ENCODE results near the gene PLD4. TPM values are rescaled to one million over a fixed set of nuclear protein-coding genes. Genes with fewer than 3 reads are reported as not detected.

The PLD4 gene
- total and polyA plus RNA-seq, 5 donors, result 0.05 to 0.88 (median 0.14) TPM

DNA sequence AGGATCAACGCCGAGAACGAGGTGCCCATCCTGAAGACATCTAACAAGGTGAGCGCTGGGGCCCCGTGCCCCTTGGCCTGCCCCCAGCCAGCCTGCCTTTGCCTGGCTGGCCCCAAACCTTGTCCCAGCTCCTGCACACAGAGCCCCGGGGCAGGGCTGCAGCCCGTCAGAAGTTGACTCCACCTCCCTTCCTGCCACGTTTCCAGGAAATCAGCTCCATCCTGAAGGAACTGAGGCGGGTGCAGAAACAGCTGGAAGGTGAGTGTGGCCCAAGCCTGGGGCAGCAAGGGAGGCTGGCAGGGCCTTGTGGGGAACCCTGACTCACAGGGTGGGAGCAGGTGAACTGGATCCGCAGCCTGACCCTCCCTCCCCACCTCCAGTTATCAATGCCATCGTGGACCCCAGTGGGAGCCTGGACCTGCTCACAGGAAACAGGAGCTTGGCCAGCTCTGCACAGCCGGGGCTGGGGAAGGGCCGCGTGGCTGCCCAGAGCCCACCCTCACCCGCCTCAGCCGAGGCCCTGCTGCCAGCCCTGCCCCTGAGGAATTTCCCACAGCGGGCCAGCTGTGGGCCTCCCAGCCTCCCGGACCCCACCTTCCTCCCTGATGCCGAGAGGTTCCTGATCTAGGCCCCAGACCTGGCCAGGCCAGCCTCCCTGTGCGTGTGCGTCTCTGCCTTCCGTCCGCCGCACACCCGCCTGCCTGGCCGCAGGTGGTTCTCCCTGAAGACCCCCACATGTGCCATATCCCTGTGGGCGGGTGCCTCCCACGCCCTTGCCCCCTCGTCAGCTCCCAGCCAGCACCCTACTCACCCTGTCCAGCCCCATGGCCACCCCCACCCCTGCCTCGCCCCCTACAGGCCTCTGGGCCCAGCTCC, 30.1 kb upstream of the PLD4 start:
- Histone ChIP-seq H3K4me3 (ENCODE audit: low read length) (no peak overlapping the region), H3K9me3 (ENCODE audit: control insufficient read depth, low read length) (no peaks in the 10 kb centered on the region), H3K4me1 (ENCODE audit: control insufficient read depth, insufficient read depth, low read length) (no peaks in the 10 kb centered on the region), H3K27me3 (ENCODE audit: control insufficient read depth, insufficient read depth) (no peaks in the 10 kb centered on the region), H3K27ac (ENCODE audit: low read length) (no peak overlapping the region)
- DNase-seq (peak; percentile 17 to 56 (median 46)), ATAC-seq (peak in 1 of 2 donors; percentile 6)
- intact Hi-C loops (cut with DNase I), result loop anchor here in 3 of 4 donors (5.0 to 10.0 kb wide), 2 partner anchors 150 to 153 kb away; no protein-coding TSS in a partner anchor
- WGBS, result 77% methylated on average over 30 of the region's 30 CpGs

DNA sequence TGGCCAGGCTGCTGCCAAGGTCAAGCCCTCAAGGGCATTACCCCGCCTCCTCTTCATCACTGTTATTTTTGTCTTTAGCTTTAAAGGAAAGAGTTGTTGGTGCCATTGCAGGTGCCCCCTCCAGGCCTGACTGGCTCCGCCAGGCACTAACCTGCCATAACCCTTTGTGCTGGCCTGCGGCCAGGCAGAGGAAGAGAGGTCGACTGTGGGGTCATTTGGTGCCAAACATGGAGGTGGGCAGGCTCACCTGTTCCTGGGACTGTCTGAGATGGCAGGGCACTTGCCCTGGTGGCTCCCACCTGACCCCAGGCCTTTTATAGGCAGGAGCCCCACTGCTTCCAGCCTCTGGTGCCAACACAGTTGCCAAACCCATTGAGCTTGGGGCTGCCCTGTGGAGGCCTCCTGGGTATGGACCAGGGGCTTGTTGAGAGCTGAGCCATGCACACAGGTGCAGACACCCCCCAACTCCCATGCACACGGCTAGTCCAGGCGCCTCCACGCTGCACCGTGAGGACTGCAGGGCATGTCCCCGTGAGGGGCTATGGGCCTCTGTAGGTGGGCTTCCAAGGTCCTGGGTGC, 29.4 kb upstream of the PLD4 start:
- 70% methylated on average over 9 of the region's 9 CpGs for WGBS
- no peaks in the 10 kb centered on the region for H3K4me1 ChIP-seq (ENCODE audit: control insufficient read depth, insufficient read depth, low read length)
- H3K4me3 ChIP-seq (ENCODE audit: low read length), result no peak overlapping the region
- intact Hi-C loops (cut with DNase I), result loop anchor here in 3 of 4 donors (5.0 to 10.0 kb wide), 2 partner anchors 150 to 152 kb away; no protein-coding TSS in a partner anchor
- H3K9me3 ChIP-seq (ENCODE audit: control insufficient read depth, low read length), result no peaks in the 10 kb centered on the region
- ATAC-seq (peak in 1 of 2 donors; percentile 12), DNase-seq (peak in 2 of 3 donors; percentile 15 to 49)
- H3K27me3 ChIP-seq (ENCODE audit: control insufficient read depth, insufficient read depth), result no peaks in the 10 kb centered on the region
- no peak overlapping the region for H3K27ac ChIP-seq (ENCODE audit: low read length)

DNA sequence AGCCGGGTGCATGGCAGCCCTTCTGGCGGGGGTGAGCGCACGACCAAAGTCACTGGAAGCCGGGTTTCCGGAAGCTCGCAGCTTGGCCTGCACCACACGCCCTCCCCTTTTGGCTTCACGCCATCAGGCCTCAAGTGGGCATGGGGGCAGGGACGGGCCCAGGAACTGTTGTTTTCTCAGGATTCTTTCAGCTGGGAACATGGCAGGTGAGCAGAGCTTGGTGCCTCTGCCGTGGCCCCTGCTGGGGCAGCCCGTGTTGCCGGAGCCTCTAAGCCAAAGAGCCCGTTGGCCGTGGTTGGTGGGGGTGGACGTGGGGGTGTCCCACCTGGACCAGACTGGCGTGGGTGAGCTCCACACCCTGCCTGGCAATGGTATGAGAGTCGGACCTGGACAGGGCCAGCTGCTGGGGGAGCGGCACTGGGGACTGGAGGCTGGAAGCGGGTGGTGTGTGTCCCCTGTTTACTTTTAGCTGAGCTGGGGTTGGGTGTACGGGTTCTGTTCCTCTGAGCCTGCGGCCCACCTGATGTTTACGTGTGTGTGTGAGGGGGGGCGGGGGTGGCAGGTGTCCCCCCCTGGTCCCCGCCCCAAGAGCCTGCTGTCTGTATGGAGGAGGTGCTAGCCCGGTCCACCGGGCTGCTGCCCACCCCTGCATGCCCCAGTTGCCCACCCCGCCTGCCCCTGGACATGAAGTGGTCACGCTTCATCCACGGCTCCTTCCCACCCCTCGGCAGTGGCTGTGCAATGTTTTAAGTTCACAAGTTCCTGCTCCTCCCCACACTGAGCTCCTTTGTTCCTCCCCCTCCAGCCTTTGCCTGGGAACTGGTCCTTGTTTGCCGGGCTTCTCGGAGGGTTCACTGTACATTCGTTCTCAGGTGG, 28.7 kb upstream of the PLD4 start:
- ATAC-seq, result peak; percentile 7 to 21
- Histone ChIP-seq H3K27ac (ENCODE audit: low read length) (no peak overlapping the region), H3K9me3 (ENCODE audit: control insufficient read depth, low read length) (no peaks in the 10 kb centered on the region), H3K27me3 (ENCODE audit: control insufficient read depth, insufficient read depth) (no peaks in the 10 kb centered on the region), H3K4me3 (ENCODE audit: low read length) (no peak overlapping the region), H3K4me1 (ENCODE audit: control insufficient read depth, insufficient read depth, low read length) (no peaks in the 10 kb centered on the region)
- intact Hi-C loops (cut with DNase I), result loop anchor here (2.0 to 10.0 kb wide), 3 partner anchors 149 to 151 kb away; no protein-coding TSS in a partner anchor
- 67% methylated on average over 34 of the region's 34 CpGs for WGBS
- peak; percentile 42 to 75 (median 72) for DNase-seq

- no peak overlapping the region for H3K4me3 ChIP-seq (ENCODE audit: low read length)
- intact Hi-C loops (cut with DNase I), result loop anchor here (2.0 to 10.0 kb wide), 3 partner anchors 147 to 150 kb away; no protein-coding TSS in a partner anchor
- H3K27me3 ChIP-seq (ENCODE audit: control insufficient read depth, insufficient read depth), result no peaks in the 10 kb centered on the region
- no peaks in the 10 kb centered on the region for H3K4me1 ChIP-seq (ENCODE audit: control insufficient read depth, insufficient read depth, low read length)
- no peaks in the 10 kb centered on the region for H3K9me3 ChIP-seq (ENCODE audit: control insufficient read depth, low read length)
- DNase-seq (peak; percentile 14 to 60 (median 54)), ATAC-seq (no peak)
- WGBS, result 88% methylated on average over 37 of the region's 37 CpGs
- H3K27ac ChIP-seq (ENCODE audit: low read length), result no peak overlapping the region
Measured at GRCh38 chr14:104897330-104898194, 27.1 kb upstream of the PLD4 start.

- H3K27ac ChIP-seq (ENCODE audit: low read length), result no peak overlapping the region
- intact Hi-C loops (cut with DNase I), result loop anchor here in 3 of 4 donors (5.0 to 10.0 kb wide), 2 partner anchors 147 to 149 kb away; no protein-coding TSS in a partner anchor
- H3K9me3 ChIP-seq (ENCODE audit: control insufficient read depth, low read length), result no peaks in the 10 kb centered on the region
- DNase-seq (no peak), ATAC-seq (no peak)
- no peak overlapping the region for H3K4me3 ChIP-seq (ENCODE audit: low read length)
- H3K27me3 ChIP-seq (ENCODE audit: control insufficient read depth, insufficient read depth), result no peaks in the 10 kb centered on the region
- 90% methylated on average over 7 of the region's 7 CpGs for WGBS
- H3K4me1 ChIP-seq (ENCODE audit: control insufficient read depth, insufficient read depth, low read length), result no peaks in the 10 kb centered on the region
Measured at GRCh38 chr14:104898195-104898558, 26.5 kb upstream of the PLD4 start.

GRCh38 chr14:104898870-104899510, 25.7 kb upstream of the PLD4 start:
- intact Hi-C loops (cut with DNase I), result loop anchor here in 3 of 4 donors (5.0 to 10.0 kb wide), 2 partner anchors 146 to 148 kb away; no protein-coding TSS in a partner anchor
- H3K9me3 ChIP-seq (ENCODE audit: control insufficient read depth, low read length), result no peaks in the 10 kb centered on the region
- ATAC-seq (no peak), DNase-seq (peak; percentile 38 to 60 (median 56))
- WGBS, result 67% methylated on average over 24 of the region's 24 CpGs
- H3K4me3 ChIP-seq (ENCODE audit: low read length), result no peak overlapping the region
- no peaks in the 10 kb centered on the region for H3K27me3 ChIP-seq (ENCODE audit: control insufficient read depth, insufficient read depth)
- H3K4me1 ChIP-seq (ENCODE audit: control insufficient read depth, insufficient read depth, low read length), result no peaks in the 10 kb centered on the region
- no peak overlapping the region for H3K27ac ChIP-seq (ENCODE audit: low read length)

DNA sequence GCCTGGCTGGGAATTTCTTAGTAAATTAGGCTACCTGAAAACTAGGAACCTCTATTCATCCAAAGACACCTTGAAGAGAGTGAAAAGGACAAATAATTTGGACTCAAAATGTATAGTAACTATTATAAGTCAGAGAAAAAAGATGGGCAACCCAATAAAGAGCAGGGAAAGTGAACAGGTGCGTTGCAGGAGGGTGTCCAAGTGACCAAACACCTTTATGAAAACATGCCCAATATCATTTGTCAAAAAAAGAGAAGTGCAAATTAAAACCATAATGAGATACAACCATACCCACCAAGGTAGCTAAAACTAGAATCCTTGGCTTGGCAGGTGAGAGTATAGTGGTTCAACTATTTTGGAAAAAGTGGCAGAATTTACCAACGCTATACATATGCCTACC, 24.9 kb upstream of the PLD4 start:
- no peak for ATAC-seq
- Histone ChIP-seq H3K4me3 (ENCODE audit: low read length) (no peak overlapping the region), H3K4me1 (ENCODE audit: control insufficient read depth, insufficient read depth, low read length) (no peaks in the 10 kb centered on the region), H3K27ac (ENCODE audit: low read length) (no peak overlapping the region), H3K27me3 (ENCODE audit: control insufficient read depth, insufficient read depth) (no peaks in the 10 kb centered on the region), H3K9me3 (ENCODE audit: control insufficient read depth, low read length) (no peaks in the 10 kb centered on the region)
- 45% methylated on average over 2 of the region's 2 CpGs for WGBS
- DNase-seq, result no peak
- intact Hi-C loops (cut with DNase I), result loop anchor here in 3 of 4 donors (5.0 to 10.0 kb wide), 2 partner anchors 145 to 148 kb away; no protein-coding TSS in a partner anchor

- no peaks in the 10 kb centered on the region for H3K27me3 ChIP-seq (ENCODE audit: control insufficient read depth, insufficient read depth)
- no peak overlapping the region for H3K4me3 ChIP-seq (ENCODE audit: low read length)
- no peak for ATAC-seq
- no peaks in the 10 kb centered on the region for H3K9me3 ChIP-seq (ENCODE audit: control insufficient read depth, low read length)
- no peak for DNase-seq
- intact Hi-C loops (cut with DNase I), result no loop called here
- 84% methylated on average over 12 of the region's 12 CpGs for WGBS
- no peaks in the 10 kb centered on the region for H3K4me1 ChIP-seq (ENCODE audit: control insufficient read depth, insufficient read depth, low read length)
- H3K27ac ChIP-seq (ENCODE audit: low read length), result no peak overlapping the region
Measured at GRCh38 chr14:104900639-104901512, 23.8 kb upstream of the PLD4 start.

- no peak for DNase-seq
- Histone ChIP-seq H3K27ac (ENCODE audit: low read length) (no peak overlapping the region), H3K4me1 (ENCODE audit: control insufficient read depth, insufficient read depth, low read length) (no peaks in the 10 kb centered on the region), H3K4me3 (ENCODE audit: low read length) (no peak overlapping the region), H3K9me3 (ENCODE audit: control insufficient read depth, low read length) (no peaks in the 10 kb centered on the region), H3K27me3 (ENCODE audit: control insufficient read depth, insufficient read depth) (no peaks in the 10 kb centered on the region)
- WGBS, result 92% methylated on average over 7 of the region's 7 CpGs
- ATAC-seq, result no peak
- intact Hi-C loops (cut with DNase I), result no loop called here
Measured at GRCh38 chr14:104903990-104904389, 20.7 kb upstream of the PLD4 start.
